Activated naive CD4-positive, alpha-beta T cell treated with anti-CD3 and anti-CD28 coated beads, Interleukin-2, amount 50 U/mL, for 24 hours (primary cell): ENCODE data around the gene SYCE1.
"Not testable (repeated sequence)": the region's sequence is repeated elsewhere in the genome, so short reads cannot be mapped to it uniquely, and the experiment has no call there.

Source experiments
- H3K27ac Mint-ChIP-seq: one replicate; pipeline ENCODE4 v1.8.0; 2021; ENCODE audit warnings: mild to moderate bottlenecking, mixed read lengths
- H3K27me3 Mint-ChIP-seq: one replicate; pipeline ENCODE4 v1.8.0; 2021; ENCODE audit warnings: mixed read lengths
- H3K36me3 Mint-ChIP-seq: one replicate; pipeline ENCODE4 v1.8.0; 2021; ENCODE audit warnings: mixed read lengths
- H3K4me1 Mint-ChIP-seq: one replicate; pipeline ENCODE4 v1.8.0; 2021; ENCODE audit warnings: mixed read lengths
- H3K4me3 Mint-ChIP-seq: one replicate; pipeline ENCODE4 v1.8.0; 2021; ENCODE audit warnings: mild to moderate bottlenecking, mixed read lengths
- H3K9me3 Mint-ChIP-seq: one replicate; pipeline ENCODE4 v1.8.0; 2021; ENCODE audit warnings: mixed read lengths

Gene SYCE1

GRCh38 chr10:133529576-133529946 is 35.8 kb downstream of the SYCE1 start:
- H3K36me3 Mint-ChIP-seq, result no peaks in the 10 kb centered on the region

GRCh38 chr10:133528845-133529575 is 36.4 kb downstream of the SYCE1 start:
- no peak overlapping the region for H3K27ac Mint-ChIP-seq
- no peaks in the 10 kb centered on the region for H3K9me3 Mint-ChIP-seq
- peak overlapping the region; percentile 79 for H3K4me3 Mint-ChIP-seq
- H3K4me1 Mint-ChIP-seq, result peaks cover 20% of the 10 kb centered on the region
- H3K27me3 Mint-ChIP-seq, result peaks cover 29% of the 10 kb centered on the region
- H3K36me3 Mint-ChIP-seq, result no peaks in the 10 kb centered on the region

More at GRCh38 chr10:133529576-133529946, 35.8 kb downstream of the SYCE1 start:
- Mint-ChIP-seq H3K27ac (no peak overlapping the region), H3K4me3 (peak overlapping the region; percentile 79), H3K27me3 (peaks cover 29% of the 10 kb centered on the region), H3K4me1 (peaks cover 20% of the 10 kb centered on the region), H3K9me3 (no peaks in the 10 kb centered on the region)

- Mint-ChIP-seq H3K27me3 (peaks cover 29% of the 10 kb centered on the region), H3K27ac (no peak overlapping the region), H3K4me1 (peaks cover 20% of the 10 kb centered on the region), H3K9me3 (no peaks in the 10 kb centered on the region), H3K36me3 (no peaks in the 10 kb centered on the region), H3K4me3 (peak overlapping the region; percentile 66)
Observed at GRCh38 chr10:133528296-133528844, 37.0 kb downstream of the SYCE1 start.

DNA sequence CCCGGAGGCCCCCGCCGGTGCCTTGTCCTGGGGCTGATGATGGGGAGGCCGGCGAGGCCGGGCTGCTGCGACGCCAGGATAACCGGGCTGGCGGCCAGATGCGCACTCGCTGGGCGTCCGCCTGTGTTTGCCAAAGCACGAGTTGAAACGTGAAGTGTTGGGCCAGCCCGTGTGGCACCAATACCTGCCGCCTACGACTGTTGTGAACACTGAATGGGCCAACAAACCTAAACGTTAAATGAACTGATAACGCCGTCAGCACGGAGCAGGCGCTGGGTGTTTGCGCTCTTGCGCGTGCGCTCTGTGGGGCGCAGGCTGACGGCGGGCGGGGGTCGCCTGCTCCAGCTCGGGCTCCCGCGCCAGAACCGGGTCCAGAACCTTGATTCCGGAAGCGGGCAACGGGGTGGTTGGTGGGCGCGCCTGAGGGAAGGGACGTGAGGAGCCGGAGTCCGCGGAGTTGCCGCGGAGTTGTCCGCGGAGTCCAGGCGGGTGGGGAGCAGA is 37.6 kb downstream of the SYCE1 start:
- peaks cover 29% of the 10 kb centered on the region for H3K27me3 Mint-ChIP-seq
- peaks cover 20% of the 10 kb centered on the region for H3K4me1 Mint-ChIP-seq
- no peak overlapping the region for H3K27ac Mint-ChIP-seq
- H3K36me3 Mint-ChIP-seq, result no peaks in the 10 kb centered on the region
- H3K4me3 Mint-ChIP-seq, result no peak overlapping the region
- no peaks in the 10 kb centered on the region for H3K9me3 Mint-ChIP-seq

GRCh38 chr10:133526957-133527588 is 38.3 kb downstream of the SYCE1 start, which contains the start of gene CYP2E1:
Gene CYP2E1 (plus strand): TSS chr10:133527363. CDS start chr10:133527396, 33 bp downstream.
- Mint-ChIP-seq H3K27ac (no peak within 1 kb of the TSS), H3K36me3 (no peaks in the 10 kb centered on the region), H3K9me3 (no peaks in the 10 kb centered on the region), H3K4me3 (no peak within 1 kb of the TSS), H3K4me1 (peaks cover 20% of the 10 kb centered on the region), H3K27me3 (peaks cover 29% of the 10 kb centered on the region)

GRCh38 chr10:133525444-133525843 is 39.9 kb downstream of the SYCE1 start:
- H3K36me3 Mint-ChIP-seq, result no peaks in the 10 kb centered on the region
- H3K9me3 Mint-ChIP-seq, result no peaks in the 10 kb centered on the region
- peaks cover 21% of the 10 kb centered on the region for H3K27me3 Mint-ChIP-seq
- H3K27ac Mint-ChIP-seq, result no peak overlapping the region
- no peak overlapping the region for H3K4me3 Mint-ChIP-seq
- peaks cover 23% of the 10 kb centered on the region for H3K4me1 Mint-ChIP-seq

GRCh38 chr10:133523631-133524203 is 41.7 kb downstream of the SYCE1 start:
- H3K36me3 Mint-ChIP-seq, result no peaks in the 10 kb centered on the region
- H3K9me3 Mint-ChIP-seq, result no peaks in the 10 kb centered on the region
- peaks cover 17% of the 10 kb centered on the region for H3K4me1 Mint-ChIP-seq
- H3K4me3 Mint-ChIP-seq, result no peak overlapping the region
- H3K27me3 Mint-ChIP-seq, result peaks cover 10% of the 10 kb centered on the region
- H3K27ac Mint-ChIP-seq, result no peak overlapping the region

- Mint-ChIP-seq H3K4me3 (peak overlapping the region; percentile 57), H3K36me3 (no peaks in the 10 kb centered on the region), H3K4me1 (peaks cover 13% of the 10 kb centered on the region), H3K9me3 (no peaks in the 10 kb centered on the region), H3K27me3 (no peaks in the 10 kb centered on the region), H3K27ac (no peak overlapping the region)
Observed at GRCh38 chr10:133520193-133520738, 45.1 kb downstream of the SYCE1 start.

- not testable (repeated sequence) for H3K27me3 Mint-ChIP-seq, H3K36me3 Mint-ChIP-seq, H3K9me3 Mint-ChIP-seq, H3K4me3 Mint-ChIP-seq, H3K27ac Mint-ChIP-seq
- peaks cover 13% of the 10 kb centered on the region for H3K4me1 Mint-ChIP-seq
Observed at GRCh38 chr10:133518517-133518916, 46.9 kb downstream of the SYCE1 start.

- H3K36me3 Mint-ChIP-seq, result no peaks in the 10 kb centered on the region
Observed at GRCh38 chr10:133516057-133516456, 49.3 kb downstream of the SYCE1 start.

DNA sequence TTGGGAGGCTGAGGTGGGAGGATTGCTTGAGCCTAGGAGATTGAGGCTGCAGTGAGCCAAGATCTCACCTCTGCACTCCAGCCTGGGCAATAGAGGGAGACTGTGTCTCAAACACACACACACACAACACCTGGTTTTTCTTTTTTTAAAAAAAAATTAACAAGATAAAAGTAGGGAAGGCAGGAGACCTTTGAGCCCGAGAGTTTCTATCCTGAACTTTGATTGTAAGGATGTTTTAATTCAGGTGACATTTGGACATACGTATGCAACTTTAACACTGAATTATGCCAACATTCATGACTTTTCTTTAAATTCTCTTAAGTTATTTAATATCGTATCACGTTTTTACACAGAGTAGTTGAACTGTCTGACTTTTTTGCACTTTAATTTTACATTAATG is 49.9 kb downstream of the SYCE1 start:
- H3K36me3 Mint-ChIP-seq, result peaks cover 2% of the 10 kb centered on the region
- H3K4me1 Mint-ChIP-seq, result peaks cover 9% of the 10 kb centered on the region
- no peaks in the 10 kb centered on the region for H3K9me3 Mint-ChIP-seq
- no peak overlapping the region for H3K27ac Mint-ChIP-seq
- H3K4me3 Mint-ChIP-seq, result no peak overlapping the region
- peaks cover 8% of the 10 kb centered on the region for H3K27me3 Mint-ChIP-seq

More at GRCh38 chr10:133516057-133516456, 49.3 kb downstream of the SYCE1 start:
- Mint-ChIP-seq H3K27ac (no peak overlapping the region), H3K4me1 (peaks cover 13% of the 10 kb centered on the region), H3K9me3 (no peaks in the 10 kb centered on the region), H3K4me3 (no peak overlapping the region), H3K27me3 (peaks cover 6% of the 10 kb centered on the region)

DNA sequence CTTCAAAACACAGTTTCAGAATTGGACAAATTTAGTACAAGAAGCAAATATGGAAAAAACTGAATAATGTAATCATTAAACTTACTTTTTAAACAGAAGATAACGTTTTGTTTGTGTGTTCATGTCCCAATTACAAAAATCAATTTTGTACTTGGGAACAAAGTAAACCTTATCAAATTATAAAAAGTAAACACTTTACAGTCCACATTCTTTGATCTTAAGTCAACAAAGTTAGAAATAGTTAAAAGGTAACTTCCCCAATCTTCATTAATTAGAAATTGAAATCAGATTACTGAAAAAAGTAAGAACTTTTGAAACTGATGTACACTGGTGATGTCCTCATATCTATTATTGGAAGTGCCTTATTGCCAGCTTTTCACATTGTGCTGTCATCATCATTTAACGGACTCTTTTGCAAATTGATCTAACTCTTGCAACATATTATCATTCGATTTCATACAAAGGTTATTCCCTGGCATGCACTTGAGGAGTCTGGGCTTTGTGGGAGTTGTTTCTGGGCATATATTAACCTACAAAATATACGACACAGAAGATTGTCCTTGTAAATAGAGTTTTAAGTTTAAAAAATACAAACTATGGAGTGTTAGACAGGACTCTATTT is 53.4 kb downstream of the SYCE1 start:
- H3K4me3 Mint-ChIP-seq, result no peak overlapping the region
- peaks cover 23% of the 10 kb centered on the region for H3K27me3 Mint-ChIP-seq
- peaks cover 11% of the 10 kb centered on the region for H3K36me3 Mint-ChIP-seq
- no peak overlapping the region for H3K27ac Mint-ChIP-seq
- peaks cover 11% of the 10 kb centered on the region for H3K9me3 Mint-ChIP-seq
- H3K4me1 Mint-ChIP-seq, result no peaks in the 10 kb centered on the region

DNA sequence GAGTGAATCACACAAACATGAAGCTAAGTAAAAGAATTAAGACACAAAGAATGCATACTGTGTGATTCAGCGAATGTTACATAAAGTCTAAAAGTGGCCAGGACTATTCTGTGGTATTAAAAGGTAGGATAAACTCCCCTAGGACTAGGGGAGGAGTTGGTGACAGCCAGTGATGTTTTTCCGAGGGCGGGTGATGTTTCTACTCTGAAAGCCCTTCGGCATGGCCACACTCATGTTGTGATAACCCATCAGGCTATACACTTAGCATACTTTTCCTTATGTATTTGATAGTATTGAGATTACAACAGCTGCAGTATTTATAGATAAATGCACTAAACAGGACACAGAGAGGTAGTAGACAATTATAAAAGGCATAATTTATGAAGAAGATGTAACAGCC is 54.0 kb downstream of the SYCE1 start:
- no peak overlapping the region for H3K4me3 Mint-ChIP-seq
- H3K27me3 Mint-ChIP-seq, result peaks cover 23% of the 10 kb centered on the region
- peaks cover 11% of the 10 kb centered on the region for H3K36me3 Mint-ChIP-seq
- peaks cover 11% of the 10 kb centered on the region for H3K9me3 Mint-ChIP-seq
- H3K27ac Mint-ChIP-seq, result no peak overlapping the region
- no peaks in the 10 kb centered on the region for H3K4me1 Mint-ChIP-seq

GRCh38 chr10:133509700-133510099 is 55.7 kb downstream of the SYCE1 start:
- H3K27me3 Mint-ChIP-seq, result peaks cover 23% of the 10 kb centered on the region
- H3K9me3 Mint-ChIP-seq, result peaks cover 11% of the 10 kb centered on the region
- no peak overlapping the region for H3K27ac Mint-ChIP-seq
- no peaks in the 10 kb centered on the region for H3K4me1 Mint-ChIP-seq
- H3K4me3 Mint-ChIP-seq, result no peak overlapping the region
- peaks cover 11% of the 10 kb centered on the region for H3K36me3 Mint-ChIP-seq
